Measurements from ENCODE around the gene NAP1L1.

The NAP1L1 gene

DNA sequence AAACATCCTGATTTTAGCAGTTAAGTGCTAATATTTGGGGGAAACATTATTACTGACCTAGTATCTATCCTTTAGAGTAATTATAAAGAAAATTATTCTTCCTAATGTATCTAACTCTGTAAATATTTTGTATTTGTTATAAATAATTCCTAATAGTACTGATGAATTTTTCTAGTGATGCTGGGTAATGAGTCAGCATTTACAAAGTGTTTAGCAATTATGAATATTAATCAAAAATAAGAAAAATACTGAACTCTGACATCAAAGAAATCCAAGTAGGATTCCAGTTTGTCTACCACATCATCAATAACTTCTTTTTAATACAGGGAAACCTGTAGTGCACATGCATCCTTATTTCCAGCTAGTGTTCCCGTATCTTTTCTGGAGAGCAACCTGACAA lies 9.0 kb downstream of the NAP1L1 start:
- TF ChIP-seq, protein P1, sequence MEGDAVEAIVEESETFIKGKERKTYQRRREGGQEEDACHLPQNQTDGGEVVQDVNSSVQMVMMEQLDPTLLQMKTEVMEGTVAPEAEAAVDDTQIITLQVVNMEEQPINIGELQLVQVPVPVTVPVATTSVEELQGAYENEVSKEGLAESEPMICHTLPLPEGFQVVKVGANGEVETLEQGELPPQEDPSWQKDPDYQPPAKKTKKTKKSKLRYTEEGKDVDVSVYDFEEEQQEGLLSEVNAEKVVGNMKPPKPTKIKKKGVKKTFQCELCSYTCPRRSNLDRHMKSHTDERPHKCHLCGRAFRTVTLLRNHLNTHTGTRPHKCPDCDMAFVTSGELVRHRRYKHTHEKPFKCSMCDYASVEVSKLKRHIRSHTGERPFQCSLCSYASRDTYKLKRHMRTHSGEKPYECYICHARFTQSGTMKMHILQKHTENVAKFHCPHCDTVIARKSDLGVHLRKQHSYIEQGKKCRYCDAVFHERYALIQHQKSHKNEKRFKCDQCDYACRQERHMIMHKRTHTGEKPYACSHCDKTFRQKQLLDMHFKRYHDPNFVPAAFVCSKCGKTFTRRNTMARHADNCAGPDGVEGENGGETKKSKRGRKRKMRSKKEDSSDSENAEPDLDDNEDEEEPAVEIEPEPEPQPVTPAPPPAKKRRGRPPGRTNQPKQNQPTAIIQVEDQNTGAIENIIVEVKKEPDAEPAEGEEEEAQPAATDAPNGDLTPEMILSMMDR (IDR thresholded peaks at IDR 0.05; ENCODE audit: control insufficient read depth, extremely low read depth, insufficient read depth): no peak

DNA sequence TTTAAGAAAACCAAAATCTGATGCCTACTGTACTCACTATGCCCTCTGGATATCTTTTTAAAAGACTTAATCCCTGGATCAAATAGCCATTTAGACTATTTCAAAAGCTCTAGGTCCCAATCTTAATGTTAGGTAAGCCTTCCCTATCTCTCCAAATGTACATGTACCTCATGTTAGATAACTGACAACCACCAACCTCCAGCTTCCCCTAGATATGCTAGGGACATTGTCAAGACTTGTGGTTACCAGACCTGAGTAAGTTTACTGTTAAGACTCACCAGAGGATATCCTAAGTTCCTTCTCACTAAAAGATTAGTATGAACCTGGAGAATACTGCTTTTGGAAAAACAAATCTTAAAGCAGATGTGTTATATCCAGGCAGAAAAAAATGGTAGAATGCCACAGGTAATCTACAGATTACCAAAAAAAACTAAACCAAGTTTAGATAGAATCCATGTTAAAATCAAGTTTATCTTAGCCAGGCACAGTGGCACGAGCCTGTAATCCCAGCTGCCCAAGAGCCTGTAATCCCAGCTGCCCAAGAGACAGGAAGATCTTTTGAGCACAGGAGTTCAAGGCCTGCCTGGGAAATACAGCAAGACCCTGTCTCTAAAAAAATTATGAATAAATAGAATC lies 9.7 kb downstream of the NAP1L1 start:
- no peak for DNase-seq (ENCODE audit: low read depth)

More for the DNA sequence above, 9.0 kb downstream of the NAP1L1 start:
- H3K4me3 ChIP-seq (ENCODE audit: low read depth, low read length): no peak overlapping the region
- DNase-seq (ENCODE audit: low read depth): no peak

DNA sequence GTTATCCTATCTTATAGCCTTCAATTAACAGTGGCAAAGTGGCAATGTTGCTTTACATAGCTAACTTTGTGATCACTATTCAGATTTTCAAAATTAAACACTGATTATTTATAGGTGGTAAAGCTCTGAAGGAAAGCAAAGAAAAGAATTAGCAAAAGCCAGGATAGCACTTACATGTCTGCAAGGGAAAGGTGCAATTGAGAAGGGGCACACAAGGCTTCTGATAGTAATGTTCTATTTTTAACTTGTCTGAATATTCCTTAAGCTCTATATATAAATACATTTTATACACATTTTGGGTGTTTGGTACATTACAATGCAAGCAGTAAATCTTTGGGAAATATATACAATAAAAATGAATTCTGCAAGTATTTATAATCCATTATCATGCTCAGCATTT lies 10.9 kb downstream of the NAP1L1 start:
- H3K4me3 ChIP-seq (ENCODE audit: low read depth, low read length): no peak overlapping the region
- no peak for DNase-seq (ENCODE audit: low read depth)
- TF ChIP-seq, protein P1 (IDR thresholded peaks at IDR 0.05; ENCODE audit: control insufficient read depth, extremely low read depth, insufficient read depth): no peak

More for the DNA sequence above, 9.7 kb downstream of the NAP1L1 start:
- TF ChIP-seq, protein P1 (IDR thresholded peaks at IDR 0.05; ENCODE audit: control insufficient read depth, extremely low read depth, insufficient read depth): no peak
- H3K4me3 ChIP-seq (ENCODE audit: low read depth, low read length): no peak overlapping the region

DNA sequence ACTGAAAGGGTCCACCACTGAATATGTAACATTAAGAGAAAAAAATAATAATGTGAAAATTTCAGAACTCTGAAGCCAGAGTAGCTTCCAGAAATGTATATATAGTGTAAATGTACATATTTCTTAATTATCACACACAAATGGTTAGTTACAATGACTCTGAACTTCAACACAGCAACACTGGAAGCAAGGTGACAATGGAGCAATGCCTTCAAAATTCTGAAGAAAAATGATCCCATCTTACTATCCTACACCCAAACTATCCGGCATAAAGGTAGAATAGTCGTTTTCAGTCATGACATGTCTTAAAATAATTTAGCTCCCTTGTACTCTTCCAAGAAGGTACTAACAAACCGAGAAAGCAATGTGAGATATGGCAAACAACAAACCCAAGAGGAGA lies 11.9 kb downstream of the NAP1L1 start:
- no peak overlapping the region for H3K4me3 ChIP-seq (ENCODE audit: low read depth, low read length)
- DNase-seq (ENCODE audit: low read depth): no peak
- TF ChIP-seq, protein P1 (IDR thresholded peaks at IDR 0.05; ENCODE audit: control insufficient read depth, extremely low read depth, insufficient read depth): no peak

DNA sequence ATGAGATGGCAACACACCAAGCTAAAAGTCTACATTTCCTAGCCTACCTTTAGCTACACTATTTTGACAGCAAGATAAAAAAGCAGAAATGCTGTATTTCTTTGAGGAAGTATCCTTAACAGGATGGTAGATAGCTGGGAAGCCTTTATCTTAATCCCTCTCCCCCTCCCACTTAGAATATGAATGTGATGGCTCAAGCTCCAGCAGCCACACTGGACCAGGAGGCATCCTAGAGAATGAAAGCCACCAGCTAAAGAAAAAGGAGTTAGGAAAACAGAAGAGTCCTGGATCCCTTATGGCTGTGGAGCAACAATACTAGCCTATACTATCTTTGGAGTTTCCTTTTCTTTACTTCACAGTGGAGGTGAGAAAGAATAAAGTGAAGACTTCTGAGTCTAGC lies 15.1 kb downstream of the NAP1L1 start:
- DNase-seq (ENCODE audit: low read depth): no peak
- TF ChIP-seq, protein P1 (IDR thresholded peaks at IDR 0.05; ENCODE audit: control insufficient read depth, extremely low read depth, insufficient read depth): no peak

DNA sequence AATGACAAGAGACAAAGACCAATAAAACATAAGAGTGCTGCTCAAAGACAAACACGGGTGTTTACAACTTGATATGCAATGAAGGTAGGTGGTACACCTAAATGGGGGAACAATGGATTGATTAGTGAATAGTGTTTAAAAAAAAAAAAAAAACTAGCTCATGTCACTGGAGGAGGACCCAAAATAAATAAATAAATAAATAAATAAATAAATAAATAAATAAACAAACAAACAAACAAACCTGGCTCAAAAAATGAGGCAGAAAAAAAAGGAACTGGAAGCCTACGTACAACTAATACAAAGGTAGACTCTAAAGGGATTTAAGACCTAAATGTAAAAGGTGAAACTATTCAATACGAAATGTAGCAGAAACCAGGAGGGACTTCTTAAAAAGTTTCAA lies 18.6 kb downstream of the NAP1L1 start:
- TF ChIP-seq, protein P1 (IDR thresholded peaks at IDR 0.05; ENCODE audit: control insufficient read depth, extremely low read depth, insufficient read depth): no peak
- H3K4me3 ChIP-seq (ENCODE audit: low read depth, low read length): no peak overlapping the region
- DNase-seq (ENCODE audit: low read depth): no peak

More for the DNA sequence above, 15.1 kb downstream of the NAP1L1 start:
- no peak overlapping the region for H3K4me3 ChIP-seq (ENCODE audit: low read depth, low read length)

DNA sequence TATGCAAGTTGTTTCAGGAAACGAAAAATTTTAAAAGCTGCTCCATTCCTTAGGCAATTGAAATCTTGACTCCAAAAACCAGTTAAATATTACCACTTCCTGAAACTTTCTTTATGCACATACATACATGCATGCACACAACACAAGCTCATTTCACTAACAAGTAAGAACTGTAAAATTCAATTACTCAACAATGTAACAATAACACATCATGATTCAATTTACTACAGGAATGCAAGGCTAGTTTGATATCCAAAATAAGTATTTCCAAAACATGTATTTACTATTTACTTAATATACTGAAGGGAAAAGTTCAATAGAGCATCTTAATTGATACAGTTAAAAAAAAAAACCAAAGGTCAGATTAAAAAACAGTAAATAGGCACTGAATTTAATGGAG lies 19.6 kb downstream of the NAP1L1 start:
- H3K4me3 ChIP-seq (ENCODE audit: low read depth, low read length): no peak overlapping the region
- DNase-seq (ENCODE audit: low read depth): no peak
- TF ChIP-seq, protein P1 (IDR thresholded peaks at IDR 0.05; ENCODE audit: control insufficient read depth, extremely low read depth, insufficient read depth): no peak

Measured in LNCaP clone FGC (cell line).